HG03575 (cell line): ENCODE results near the gene LINGO1.

ENCODE experiments used
- ATAC-seq: cut with Tn5 transposase; IDR thresholded peaks from one replicate; pipeline ENCODE4 v1.9.1; 2021; ENCODE audit not compliant: unreplicated experiment, insufficient number of reproducible peaks, low FRiP score; ENCODE audit errors: extremely low read depth

The LINGO1 gene

DNA sequence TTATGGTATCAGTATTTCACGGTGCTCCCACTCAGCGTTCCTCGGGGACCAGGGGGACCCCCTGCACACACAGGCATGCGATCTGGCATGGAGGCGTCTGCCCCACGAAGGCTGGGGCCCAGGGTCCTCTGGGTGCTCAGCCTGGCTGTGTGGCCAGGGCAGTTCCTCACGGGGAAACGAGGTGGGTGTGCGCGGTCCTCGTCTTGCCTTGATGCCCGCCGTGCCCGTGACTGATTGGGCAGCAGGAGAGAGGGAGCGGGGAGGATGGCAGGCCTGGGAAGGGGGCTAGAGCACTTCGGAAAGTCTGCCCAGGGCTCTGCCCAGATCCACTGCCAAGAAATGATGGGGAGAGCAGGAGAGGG lies 10.9 kb downstream of the LINGO1 start:
- no peak for ATAC-seq

DNA sequence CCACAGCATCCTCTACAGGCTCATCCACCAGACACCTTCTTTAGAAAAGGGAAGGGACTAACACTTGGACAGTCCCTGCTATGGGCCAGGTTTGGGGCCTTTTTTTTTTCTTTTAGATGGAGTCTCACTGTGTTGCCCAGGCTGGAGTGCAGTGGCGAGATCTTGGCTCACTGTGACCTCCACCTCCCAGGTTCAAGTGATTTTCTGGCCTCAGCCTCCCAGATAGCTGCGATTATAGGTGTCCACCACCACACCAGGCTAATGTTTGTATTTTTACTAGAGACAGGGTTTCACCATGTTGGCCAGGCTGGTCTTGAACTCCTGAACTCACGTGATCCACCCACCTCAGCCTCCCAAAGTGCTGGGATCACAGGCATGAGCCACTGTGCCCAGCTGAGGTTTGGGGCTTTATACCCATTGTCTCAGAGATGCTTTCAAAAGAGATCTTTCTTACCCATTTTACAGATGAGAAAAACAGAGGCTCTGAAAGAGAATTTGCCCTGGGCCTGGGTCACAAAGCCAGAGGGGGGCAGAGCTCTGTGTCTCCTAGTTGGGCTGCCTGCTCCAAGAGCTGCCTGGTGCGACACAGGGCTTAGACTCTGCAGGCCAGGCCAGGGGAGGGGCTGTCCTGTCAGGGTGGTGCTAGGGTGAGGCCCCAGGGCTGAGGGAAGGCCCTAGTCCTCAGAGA lies 11.6 kb downstream of the LINGO1 start:
- ATAC-seq, result no peak

- ATAC-seq, result no peak
These were observed 12.4 kb downstream of the LINGO1 start for GRCh38 chr15:77620297-77620696.

- no peak for ATAC-seq
These were observed 12.8 kb downstream of the LINGO1 start for GRCh38 chr15:77619883-77620282.

- no peak for ATAC-seq
These were observed 15.1 kb downstream of the LINGO1 start for GRCh38 chr15:77617476-77618230.

GRCh38 chr15:77616072-77616471 lies 16.6 kb downstream of the LINGO1 start:
- no peak for ATAC-seq

DNA sequence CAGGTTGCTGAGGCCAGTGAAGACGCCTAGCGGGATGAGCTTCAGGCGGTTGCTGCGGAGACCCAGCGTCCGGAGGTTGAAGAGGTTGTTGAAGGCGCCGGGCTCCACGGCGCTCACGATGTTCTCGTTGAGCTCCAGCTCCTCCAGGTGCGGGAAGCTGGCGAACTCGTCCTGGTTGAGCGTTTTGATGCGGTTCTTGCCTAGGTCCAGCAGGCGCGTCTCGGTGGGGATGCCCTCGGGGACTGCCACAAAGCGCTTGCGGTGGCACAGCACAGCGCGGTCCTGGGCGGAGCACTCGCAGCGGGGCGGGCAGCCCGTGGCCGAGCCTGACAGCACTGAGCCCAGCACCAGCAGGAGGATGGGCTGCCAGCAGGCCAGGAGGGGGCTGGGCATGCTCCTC lies 17.2 kb downstream of the LINGO1 start:
- ATAC-seq, result no peak

DNA sequence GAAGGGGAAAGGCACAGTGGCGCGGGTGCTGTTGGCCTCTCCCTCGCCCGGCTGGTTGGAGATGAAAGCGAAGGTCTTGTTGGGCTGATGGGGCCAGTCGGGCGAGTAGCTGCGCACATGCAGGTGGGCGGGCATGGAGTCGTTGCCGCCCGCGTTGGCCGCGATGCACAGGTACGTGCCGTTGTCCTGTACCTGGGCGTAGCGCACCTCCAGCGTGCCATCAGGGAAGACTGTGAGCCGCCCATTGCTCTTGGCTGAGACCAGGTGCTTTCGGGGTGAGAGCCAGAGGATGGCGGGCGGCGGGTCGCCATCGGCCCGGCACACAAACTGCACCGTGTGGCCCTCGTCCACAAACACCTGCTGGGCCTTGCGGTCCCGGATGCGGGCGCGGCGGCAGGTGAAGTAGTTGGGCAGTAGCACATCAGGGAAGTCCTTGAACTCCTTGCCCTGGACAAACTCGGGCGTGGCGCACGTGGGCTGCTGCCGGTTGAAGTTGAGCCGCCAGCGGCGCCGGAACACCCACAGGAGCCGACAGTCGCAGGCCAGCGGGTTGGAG lies 18.4 kb downstream of the LINGO1 start:
- no peak for ATAC-seq

DNA sequence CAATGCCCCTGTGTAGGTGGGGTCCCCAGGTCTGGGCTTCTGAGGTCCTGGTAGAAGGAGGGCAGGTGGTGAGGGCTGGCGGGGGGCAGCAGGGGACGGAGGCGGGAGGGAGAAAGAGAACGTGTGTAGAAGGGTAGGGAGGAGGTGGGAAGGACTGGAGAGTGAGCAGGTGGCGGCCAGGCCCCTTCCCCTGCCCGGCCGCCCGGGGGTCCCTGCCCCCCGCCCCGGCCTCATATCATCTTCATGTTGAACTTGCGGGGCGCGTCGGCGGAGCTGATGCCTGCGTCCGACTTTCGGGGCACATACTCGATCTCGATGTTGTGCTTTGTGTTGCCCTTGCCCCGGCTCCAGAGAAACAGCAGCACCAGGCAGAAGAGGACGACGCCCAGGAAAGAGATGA lies 18.9 kb downstream of the LINGO1 start:
- ATAC-seq, result no peak

DNA sequence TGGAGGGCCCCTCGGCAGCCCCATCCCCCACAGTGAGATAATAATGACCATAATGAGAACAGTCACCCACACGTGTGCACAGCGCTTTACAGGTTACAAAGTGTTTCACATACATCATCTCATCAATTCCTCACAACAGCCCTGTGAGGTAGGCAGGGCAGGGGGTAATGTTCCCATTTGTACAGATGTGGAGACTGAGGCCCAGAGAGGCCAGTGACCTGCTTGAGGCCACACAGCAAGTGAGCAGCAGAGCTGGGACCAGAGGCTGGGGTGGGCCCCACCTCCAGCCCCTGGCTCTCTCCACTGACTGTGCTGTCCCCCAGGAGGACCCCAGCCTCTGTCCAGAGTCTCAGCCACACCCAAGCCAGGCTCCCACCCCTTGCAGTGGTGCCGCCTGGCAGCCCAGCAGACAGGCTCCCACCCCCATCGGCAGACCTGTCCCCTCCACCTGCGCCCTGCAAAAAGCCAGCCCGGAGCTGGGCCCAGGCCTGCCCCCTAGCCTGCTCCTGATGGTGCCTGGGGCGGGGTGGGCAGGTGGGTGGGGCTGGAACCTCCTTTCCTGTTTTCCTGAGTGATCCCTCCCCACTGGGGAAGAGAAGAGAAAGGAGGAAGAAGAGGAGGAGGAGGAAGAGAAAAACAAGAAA lies 19.6 kb downstream of the LINGO1 start:
- no peak for ATAC-seq

DNA sequence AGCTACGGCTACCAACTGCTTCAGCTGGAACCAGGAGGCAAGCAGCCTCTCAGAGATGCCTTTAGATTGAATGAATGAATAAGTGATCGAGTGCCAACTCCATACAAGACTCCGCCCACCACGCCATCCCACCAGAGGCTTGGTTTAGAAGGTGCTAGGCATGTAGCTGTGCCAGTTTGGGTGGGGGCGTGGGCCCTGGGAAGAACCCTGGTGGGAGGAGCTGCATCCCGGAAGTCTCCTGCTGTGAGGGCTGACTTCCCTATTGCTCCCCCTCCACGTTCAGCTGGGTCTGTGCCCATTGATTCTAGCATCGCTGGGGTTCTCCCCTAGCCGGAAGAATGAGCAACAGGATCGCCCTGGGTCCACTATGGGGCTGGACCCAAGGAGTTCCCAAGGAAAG lies 20.9 kb downstream of the LINGO1 start:
- no peak for ATAC-seq

GRCh38 chr15:77610731-77611130 lies 22.0 kb downstream of the LINGO1 start:
- no peak for ATAC-seq

- no peak for ATAC-seq
These were observed 23.2 kb downstream of the LINGO1 start for GRCh38 chr15:77609558-77609957.

GRCh38 chr15:77608774-77609173 lies 23.9 kb downstream of the LINGO1 start:
- no peak for ATAC-seq

DNA sequence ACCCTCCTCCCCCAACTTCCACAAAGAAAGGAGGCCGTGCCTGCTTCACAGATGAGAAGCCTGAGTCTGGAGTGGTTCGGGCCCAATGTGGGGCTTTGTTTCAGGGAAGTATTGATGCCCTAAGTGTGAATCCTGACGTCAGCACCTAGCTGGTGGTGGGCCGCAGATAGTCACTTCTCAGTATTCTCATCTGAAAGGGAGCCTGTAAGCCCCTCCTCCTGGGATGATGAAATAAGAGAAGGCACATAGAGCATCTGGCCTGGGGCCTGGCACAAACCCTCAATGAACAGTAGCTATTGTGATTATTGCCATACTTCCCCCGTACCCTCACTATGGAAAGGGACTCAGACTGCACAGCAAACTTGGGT lies 24.8 kb downstream of the LINGO1 start:
- no peak for ATAC-seq

- ATAC-seq, result no peak
These were observed 25.4 kb downstream of the LINGO1 start for GRCh38 chr15:77607111-77607893.

- ATAC-seq, result no peak
These were observed 26.3 kb downstream of the LINGO1 start for GRCh38 chr15:77606142-77607034.

- ATAC-seq, result no peak
These were observed 27.2 kb downstream of the LINGO1 start for GRCh38 chr15:77605547-77605946.
